Measurements from ENCODE around the gene HIVEP1.

- TF ChIP-seq CTCF (IDR thresholded peaks at IDR 0.05) = no peak
- TF ChIP-seq POLR2A (IDR thresholded peaks at IDR 0.05) = no peak
Measured at GRCh38 chr6:12030993-12031550, 19.0 kb downstream of the HIVEP1 start.

Measured in body of pancreas (tissue), 4 donors.